ENCODE data around the gene FBRSL1.

Gene FBRSL1

GRCh38 chr12:132496710-132497109 lies 6.8 kb downstream of the FBRSL1 start:
- DNase-seq (ENCODE audit: low read depth) = no peak

- no peak for DNase-seq (ENCODE audit: low read depth)
Observed at GRCh38 chr12:132497514-132498405, 7.8 kb downstream of the FBRSL1 start.

DNA sequence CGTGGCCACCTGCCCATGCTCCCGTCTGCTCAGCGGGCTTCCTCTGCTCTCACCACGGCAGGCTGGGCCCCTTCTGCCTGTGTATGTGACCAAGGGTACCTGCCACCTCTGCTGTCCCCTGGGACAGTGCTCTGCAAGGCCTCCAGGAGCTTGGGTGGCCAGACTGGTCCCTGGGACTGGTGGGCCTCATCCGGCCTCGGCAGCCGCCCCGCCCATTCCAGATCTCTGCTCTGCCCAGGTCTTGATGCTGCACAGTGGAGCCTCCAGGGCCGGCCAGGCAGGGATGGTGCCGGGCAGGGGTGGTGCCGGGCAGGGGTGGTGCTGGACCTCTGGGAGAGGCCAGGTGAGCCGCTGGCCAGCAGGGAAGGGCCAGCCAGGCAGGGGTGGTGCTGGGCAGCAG lies 9.0 kb downstream of the FBRSL1 start:
- DNase-seq (ENCODE audit: low read depth) = no peak

GRCh38 chr12:132500142-132500855 lies 10.3 kb downstream of the FBRSL1 start:
- DNase-seq (ENCODE audit: low read depth) = no peak

- no peak for DNase-seq (ENCODE audit: low read depth)
Observed at GRCh38 chr12:132500856-132501180, 10.9 kb downstream of the FBRSL1 start.

DNA sequence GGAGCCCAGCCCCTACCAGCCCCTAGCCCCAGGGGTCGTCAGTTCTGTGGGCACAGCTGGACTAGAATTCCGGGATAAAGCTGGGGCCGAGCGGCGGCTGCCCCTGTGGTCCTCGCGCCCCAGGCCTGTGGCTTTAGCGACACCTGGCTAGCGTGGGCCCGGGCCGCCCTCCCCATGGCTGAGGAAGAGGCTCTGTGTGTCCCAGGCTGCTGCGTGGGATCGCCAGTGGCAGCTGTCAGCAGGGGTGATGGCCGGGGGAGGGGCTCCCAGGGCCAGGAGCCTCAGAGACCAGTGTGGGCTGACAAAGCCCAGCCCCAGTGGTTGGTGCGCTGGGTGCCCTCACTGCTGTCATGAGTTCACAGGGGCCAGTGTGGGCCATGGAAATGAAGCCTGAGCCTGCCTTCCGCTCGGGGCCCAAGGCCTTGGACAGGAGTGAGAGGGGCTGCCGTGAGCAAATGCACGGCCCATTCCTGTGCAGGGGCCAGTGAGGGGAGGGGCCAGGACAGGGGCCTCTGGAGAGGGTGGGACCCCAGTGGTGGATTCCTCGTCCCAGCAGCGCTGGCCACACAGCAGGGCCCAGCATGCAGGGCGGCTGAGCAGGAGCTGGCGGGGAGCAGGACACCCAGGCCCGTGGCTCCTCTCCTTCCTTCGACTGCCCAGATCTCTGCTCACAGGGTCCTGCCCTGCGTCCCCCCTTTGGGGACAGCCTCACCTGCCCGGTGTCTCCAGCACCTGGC lies 11.4 kb downstream of the FBRSL1 start:
- DNase-seq (ENCODE audit: low read depth) = no peak

DNA sequence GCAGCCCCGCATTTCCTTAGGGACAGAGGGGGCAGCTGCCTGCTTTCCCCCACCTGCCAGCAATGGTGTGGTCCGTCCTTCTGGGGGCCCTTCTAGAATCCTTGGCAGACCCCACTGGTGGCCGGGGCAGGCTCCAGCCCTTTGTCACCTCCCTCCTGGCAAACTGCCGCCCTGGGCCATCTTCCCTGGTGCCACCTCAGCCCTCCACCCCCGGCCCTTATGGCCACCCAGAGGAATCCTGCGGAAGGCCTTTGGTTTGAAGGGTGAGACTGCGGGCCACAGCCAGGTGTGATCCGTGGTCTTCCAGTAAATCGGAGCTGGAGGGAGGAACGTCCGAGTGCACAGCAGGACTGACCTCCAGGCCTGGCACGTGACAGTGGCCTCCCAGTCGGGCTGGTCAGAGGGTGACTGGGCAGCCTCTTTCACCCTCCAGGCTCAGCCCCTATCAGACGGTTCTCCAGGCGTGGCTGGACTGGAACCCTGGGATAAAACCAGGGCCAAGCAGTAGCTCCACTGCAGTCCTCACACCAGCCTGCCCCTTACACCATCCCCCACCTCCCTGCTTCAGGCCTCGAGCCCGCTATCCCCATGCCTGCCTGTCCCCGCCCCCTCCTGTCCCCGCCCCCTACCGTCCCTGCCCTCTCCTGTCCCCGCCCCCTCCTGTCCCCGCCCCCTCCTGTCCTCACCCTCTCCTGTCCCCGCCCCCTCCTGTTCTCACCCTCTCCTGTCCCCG lies 12.4 kb downstream of the FBRSL1 start:
- no peak for DNase-seq (ENCODE audit: low read depth)

GRCh38 chr12:132502882-132503193 lies 12.9 kb downstream of the FBRSL1 start:
- no peak for DNase-seq (ENCODE audit: low read depth)

DNA sequence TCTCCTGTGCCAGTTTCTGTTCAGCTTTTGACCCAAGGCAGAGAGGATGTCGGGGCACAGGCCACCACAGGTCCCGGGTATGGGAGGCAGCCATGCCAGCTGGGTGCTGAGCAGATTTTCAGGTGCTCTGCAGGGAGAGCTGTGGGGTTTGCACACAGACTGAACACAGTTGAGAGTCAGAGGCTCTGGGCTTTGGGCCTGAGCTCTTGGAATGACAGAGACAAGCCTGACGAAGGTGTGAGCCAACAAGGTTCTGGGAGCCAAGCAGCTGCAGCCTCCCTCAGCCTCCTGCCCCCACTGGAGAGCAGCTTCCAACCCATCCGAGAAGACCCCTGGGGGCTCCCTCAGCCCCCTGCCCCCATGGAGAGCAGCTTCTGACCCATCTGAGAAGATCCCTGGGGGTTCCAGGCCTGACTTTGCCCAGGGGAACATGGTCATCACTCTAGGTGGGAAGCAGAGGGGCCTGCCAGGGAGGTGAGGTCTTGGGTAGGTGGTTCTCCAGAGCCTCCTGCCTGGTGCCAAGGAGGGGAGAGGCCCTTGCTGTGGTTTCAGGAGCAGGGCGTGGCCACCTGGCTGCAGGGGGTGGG lies 13.8 kb downstream of the FBRSL1 start:
- no peak for DNase-seq (ENCODE audit: low read depth)

GRCh38 chr12:132505105-132505851 lies 15.3 kb downstream of the FBRSL1 start:
- DNase-seq (ENCODE audit: low read depth) = no peak

DNA sequence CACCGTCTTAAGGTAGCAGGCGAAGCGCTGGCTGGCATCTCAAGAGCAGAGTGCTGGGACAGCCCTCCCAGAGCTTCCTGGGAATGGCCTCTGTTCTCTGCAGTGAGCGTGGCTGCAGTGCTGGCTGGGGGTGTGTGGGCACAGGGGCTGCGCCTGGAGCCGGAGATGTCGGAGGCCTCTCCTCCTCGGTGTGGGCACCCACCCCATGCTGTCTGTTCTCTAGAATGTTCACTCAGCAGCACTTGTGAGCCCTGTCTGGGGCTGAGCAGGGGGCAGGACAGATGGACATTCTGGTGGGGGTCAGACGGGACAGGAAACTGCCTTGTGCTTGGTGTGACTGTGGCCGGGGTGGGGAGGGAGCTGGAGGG lies 15.9 kb downstream of the FBRSL1 start:
- DNase-seq (ENCODE audit: low read depth) = no peak

DNA sequence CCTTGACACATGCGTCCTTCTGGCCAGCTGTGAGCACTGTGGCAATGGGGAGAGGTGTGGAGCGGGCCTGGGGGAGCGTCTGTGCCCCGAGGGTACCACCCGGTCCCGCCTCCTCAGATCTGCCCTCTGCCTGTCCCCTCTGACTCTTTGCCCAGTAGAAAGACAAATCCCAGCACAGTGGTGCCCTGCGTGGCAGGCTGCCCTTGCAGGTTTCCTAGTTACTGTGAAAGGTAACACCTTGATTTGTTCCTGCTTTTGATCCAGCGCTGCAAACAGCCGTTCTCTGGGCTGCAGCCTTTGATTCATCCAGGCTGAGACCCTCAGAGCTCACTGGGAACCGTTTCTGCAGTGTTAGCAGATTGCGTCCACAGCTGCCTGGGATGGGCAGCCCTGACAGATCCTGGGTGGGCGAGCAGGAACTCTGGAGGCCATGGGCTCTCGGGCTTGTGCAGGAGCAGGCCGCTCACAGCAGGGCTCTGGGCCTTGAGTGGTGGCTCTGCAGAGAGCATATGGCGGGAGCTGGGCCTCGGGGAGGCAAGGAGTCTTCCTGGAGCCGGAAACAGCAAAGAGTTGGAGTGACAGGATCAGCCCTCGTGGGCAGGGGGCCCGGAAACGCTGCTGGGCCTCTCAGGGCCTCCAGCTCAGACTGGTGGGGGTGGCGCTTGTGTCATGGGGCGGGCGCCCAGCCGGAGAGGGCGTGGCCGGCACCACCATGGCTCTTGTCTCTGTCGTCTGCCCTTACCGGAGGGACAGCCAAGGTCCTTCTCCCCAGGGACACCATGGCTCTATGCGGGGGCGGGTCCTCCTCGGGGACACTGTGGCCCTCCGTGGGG lies 16.6 kb downstream of the FBRSL1 start:
- DNase-seq (ENCODE audit: low read depth) = no peak

DNA sequence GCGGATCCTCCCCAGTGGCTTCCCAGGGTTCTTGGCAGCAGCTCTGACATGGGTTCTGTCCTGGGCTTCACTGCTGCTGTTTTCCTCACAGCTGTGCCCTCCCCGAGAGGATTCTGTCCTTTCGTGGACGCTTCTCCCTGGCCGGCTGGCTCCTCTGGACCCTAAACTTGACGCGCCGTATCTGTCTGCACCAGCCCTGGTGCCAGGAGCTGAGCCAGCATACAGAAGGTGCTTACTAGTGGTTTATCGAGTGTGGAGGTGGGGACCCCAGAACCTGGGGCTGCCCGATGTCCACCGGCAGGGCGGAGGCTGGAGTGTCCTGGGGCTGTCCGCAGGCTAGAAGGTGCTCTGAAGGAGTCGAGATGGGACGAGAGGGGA lies 17.2 kb downstream of the FBRSL1 start:
- DNase-seq (ENCODE audit: low read depth) = no peak

DNA sequence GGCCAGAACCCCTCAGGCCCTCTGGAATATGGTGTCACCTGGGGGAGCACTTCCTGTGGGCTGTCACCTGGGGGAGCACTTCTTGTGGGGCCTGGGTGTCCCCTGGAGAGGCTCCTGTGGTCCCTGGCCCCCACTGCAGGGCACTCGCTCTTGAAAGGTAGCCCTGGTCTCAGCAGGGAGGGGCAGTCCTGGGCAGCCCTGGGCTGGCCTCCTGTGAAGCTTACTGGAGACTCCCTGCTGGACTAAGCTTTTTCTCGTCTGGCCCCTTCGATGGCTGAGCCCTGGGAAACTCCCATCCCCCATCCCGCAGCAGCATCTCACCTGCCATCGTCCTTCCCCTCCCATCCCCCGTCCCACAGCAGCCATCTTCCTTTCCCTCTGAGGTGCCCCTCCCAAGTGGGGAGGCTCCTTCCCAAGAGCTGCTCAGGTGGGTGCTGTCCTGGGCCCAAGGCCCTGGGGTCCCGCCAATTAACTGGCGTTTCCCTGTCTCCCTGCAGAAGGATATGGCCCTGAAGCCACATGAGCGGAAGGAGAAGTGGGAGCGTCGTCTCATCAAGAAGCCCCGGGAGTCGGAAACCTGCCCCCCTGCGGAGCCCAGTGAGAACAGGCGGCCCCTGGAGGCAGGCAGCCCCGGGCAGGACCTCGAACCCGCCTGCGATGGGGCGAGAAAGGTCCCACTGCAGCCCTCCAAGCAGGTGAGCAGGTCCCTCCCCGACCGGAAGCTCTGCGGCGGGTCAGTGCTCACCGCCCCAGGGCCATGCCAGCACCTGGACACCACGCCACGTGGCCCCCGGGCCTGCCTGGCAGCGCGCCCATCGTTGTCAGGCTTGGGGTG lies 17.9 kb downstream of the FBRSL1 start:
- no peak for DNase-seq (ENCODE audit: low read depth)

- DNase-seq (ENCODE audit: low read depth) = no peak
Observed at GRCh38 chr12:132508491-132508740, 18.5 kb downstream of the FBRSL1 start.

DNA sequence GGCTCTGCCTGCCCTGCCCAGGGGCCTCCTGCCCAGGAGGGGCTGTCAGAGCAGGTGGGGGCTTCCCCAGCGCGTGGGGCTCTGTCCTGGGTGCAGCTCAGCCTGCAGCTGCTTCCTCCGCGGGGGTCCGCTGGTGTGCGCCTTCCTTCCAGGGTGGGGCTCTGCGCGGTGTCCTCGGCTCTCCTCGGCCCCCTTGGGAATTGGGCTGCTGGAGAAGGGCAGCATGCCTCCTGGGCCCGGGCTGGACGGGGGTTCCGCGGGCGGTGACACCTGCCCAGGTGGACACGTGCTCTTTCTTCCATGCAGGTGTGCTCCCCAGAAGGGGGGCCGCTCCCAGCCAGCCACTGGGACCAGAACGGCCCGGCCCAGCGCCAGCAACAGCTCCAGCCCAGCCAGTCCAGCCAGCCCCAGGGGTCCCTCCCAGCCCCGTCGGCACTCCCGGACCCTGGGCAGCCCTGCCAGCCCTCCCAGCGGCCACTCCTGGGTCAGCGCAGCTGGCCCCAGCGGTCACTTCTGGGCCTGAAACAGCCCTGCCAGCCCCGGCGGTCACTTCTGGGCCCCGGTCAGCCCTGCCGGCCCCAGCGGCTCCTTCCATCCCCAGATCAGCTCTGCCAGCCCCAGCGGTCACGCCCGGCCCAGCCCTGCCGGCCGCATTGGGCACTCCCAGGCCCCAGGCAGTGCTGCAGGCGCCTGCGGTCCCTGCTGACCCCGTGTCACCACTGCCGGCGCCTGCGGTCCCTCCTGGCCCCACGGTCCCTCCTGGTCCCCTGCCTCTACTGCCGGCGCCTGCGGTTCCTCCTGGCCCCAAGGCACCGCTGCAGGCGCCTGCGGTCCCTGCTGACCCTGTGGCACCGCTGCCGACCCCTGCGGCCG lies 19.1 kb downstream of the FBRSL1 start:
- no peak for DNase-seq (ENCODE audit: low read depth)

DNA sequence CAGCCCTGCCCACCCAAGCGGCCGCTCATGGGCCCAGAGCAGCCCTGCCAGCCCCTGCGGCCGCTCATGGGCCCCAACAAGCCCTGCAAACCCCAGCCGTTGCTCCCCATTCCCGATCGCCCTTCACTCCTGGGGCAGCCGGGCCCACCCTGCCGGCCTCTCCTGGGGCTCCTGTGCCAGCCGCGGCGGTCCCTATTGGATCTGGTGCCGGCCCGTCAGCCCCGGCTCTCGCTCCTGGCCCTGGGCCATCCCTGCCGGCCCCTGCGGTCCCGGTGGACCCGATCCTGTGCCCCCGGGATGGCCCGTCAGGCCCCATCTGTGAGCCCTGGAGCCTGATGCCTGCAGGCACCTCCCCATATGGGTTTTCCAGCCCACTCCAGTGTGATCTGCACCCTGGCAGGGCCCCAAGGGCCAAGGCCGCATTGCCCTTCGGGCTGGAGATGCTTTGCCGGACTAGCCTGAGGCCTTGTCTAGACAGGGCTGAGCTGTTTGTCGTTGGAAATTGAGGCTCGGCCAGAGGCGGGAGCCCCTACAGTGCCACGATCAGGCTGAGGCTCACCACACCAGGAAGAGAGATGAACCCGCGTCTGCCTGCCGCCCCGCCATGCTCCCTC lies 20.3 kb downstream of the FBRSL1 start:
- no peak for DNase-seq (ENCODE audit: low read depth)

GRCh38 chr12:132510746-132511477 lies 21.0 kb downstream of the FBRSL1 start:
- no peak for DNase-seq (ENCODE audit: low read depth)

Data from GM04503 (cell line).